Body of pancreas (tissue), 4 donors: ENCODE results near the gene SLC35F4. TPM values are rescaled to one million over a fixed set of nuclear protein-coding genes. Genes with fewer than 3 reads are reported as not detected.

Experiments
- ATAC-seq: fragments of 150-250 bp; one replicate; pipeline ENCODE4 v1.9.1; 2016
- DNase-seq, 4 donors: peaks; one replicate each; pipeline ENCODE4 v3.0.0-alpha.2; 2019
- H3K27ac ChIP-seq, 4 donors: fragments of 200-600 bp; sonication (generic); 1 replicate in 3 of 4; 2 replicates in 1 of 4; pipeline versions ENCODE4 v1.5.1 to v1.6.1; 2016 to 2019; ENCODE audit warnings: mild to moderate bottlenecking in 1 of 4, mixed read lengths in 1 of 4, moderate library complexity in 1 of 4
- H3K27me3 ChIP-seq, 2 donors: fragments of 200-600 bp; sonication (generic); one replicate each; pipeline ENCODE4 v1.6.0; 2016; ENCODE audit warnings: mild to moderate bottlenecking in 1 of 2
- H3K36me3 ChIP-seq, 2 donors: fragments of 200-600 bp; sonication (generic); replicated peaks in 1 of 2; 2 replicates each; pipeline ENCODE4 v1.5.1; 2016; ENCODE audit warnings: low read depth in 2 of 2; ENCODE audit not compliant: insufficient read depth in 1 of 2
- H3K4me1 ChIP-seq: fragments of 200-600 bp; sonication (generic); one replicate; pipeline ENCODE4 v1.6.0; 2016
- H3K4me3 ChIP-seq, 2 donors: fragments of 200-600 bp; sonication (generic); 1 replicate in 1 of 2; 2 replicates in 1 of 2; pipeline ENCODE4 v1.5.1; 2016 to 2019
- H3K9me3 ChIP-seq, 3 donors: fragments of 200-600 bp; sonication (generic); 1 replicate in 2 of 3; 2 replicates in 1 of 3; pipeline ENCODE4 v1.5.1; 2016
- POLR2A ChIP-seq, 3 donors: fragments of 450-650 bp; IDR thresholded peaks; one replicate each; pipeline ENCODE4 v1.6.1; 2016; ENCODE audit warnings: antibody characterized with exemption in 3 of 3, mild to moderate bottlenecking in 2 of 3
- WGBS, 2 donors: methylation state at CpG; one replicate each; pipeline ENCODE4 v1.1.5; 2017; 5-methylcytosine and 5-hydroxymethylcytosine counted together
- intact Hi-C: fragments of 100-400 bp; cut with DNase I; formaldehyde crosslinking; loops from one replicate; pipeline ENCODE4 v1.15.1; 2023
- total RNA-seq, 2 donors: library from RNA; depleted of rRNA; stranded (reverse); fragments of >200 nt; gene quantifications; one replicate each; pipeline ENCODE4 v1.1.0, GENCODE V29; 2016
- TF ChIP-seq, protein P1 (sequence below), 7 experiments: fragments of 450-650 bp in 4 of 7; fragments of 200-600 bp in 3 of 7; sonication (generic) in 3 of 7; IDR thresholded peaks; one replicate each; pipeline ENCODE4 v1.5.1; 2016 to 2019; ENCODE audit warnings: antibody characterized with exemption in 7 of 7

Gene SLC35F4
- total RNA-seq, 2 donors from 2014 or later: not detected

DNA sequence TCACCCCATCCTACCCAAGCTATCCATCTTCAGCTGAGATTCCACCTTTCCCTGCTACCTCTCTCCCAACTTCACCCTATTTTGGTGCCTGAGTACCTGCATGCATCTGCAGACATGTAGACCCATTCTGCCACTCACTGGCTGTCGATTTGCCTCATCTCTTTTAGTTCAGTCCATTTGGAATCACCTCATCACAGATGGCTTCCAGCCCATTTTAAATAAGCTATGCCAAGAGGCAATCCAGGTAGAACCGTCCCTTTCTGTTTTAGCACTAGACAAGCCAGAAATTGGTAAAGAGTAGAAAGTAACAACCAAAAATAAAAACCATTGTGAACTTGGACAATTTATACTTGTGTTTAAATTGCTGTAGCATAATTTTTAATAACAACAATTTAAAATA is 11.3 kb downstream of the SLC35F4 start:
- ATAC-seq (no peak), DNase-seq (no peak)
- Histone ChIP-seq H3K9me3 (no peaks in the 10 kb centered on the region), H3K27me3 (no peaks in the 10 kb centered on the region), H3K27ac (no peak overlapping the region), H3K4me1 (no peaks in the 10 kb centered on the region), H3K36me3 (no peaks in the 10 kb centered on the region), H3K4me3 (no peak overlapping the region)
- no peak for TF ChIP-seq POLR2A (IDR thresholded peaks at IDR 0.05)
- TF ChIP-seq, protein P1, sequence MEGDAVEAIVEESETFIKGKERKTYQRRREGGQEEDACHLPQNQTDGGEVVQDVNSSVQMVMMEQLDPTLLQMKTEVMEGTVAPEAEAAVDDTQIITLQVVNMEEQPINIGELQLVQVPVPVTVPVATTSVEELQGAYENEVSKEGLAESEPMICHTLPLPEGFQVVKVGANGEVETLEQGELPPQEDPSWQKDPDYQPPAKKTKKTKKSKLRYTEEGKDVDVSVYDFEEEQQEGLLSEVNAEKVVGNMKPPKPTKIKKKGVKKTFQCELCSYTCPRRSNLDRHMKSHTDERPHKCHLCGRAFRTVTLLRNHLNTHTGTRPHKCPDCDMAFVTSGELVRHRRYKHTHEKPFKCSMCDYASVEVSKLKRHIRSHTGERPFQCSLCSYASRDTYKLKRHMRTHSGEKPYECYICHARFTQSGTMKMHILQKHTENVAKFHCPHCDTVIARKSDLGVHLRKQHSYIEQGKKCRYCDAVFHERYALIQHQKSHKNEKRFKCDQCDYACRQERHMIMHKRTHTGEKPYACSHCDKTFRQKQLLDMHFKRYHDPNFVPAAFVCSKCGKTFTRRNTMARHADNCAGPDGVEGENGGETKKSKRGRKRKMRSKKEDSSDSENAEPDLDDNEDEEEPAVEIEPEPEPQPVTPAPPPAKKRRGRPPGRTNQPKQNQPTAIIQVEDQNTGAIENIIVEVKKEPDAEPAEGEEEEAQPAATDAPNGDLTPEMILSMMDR (IDR thresholded peaks at IDR 0.05): no peak
- 52 to 68% methylated on average over 2 of the region's 2 CpGs for WGBS, 2 donors
- intact Hi-C loops: no loop called here

- no peaks in the 10 kb centered on the region for H3K27me3 ChIP-seq
- no peak for DNase-seq
- ATAC-seq: no peak
- TF ChIP-seq, protein P1 (IDR thresholded peaks at IDR 0.05): no peak
- TF ChIP-seq POLR2A (IDR thresholded peaks at IDR 0.05): no peak
- H3K4me3 ChIP-seq: no peak overlapping the region
- H3K4me1 ChIP-seq: no peaks in the 10 kb centered on the region
- no peaks in the 10 kb centered on the region for H3K36me3 ChIP-seq
- no peak overlapping the region for H3K27ac ChIP-seq
- intact Hi-C loops: no loop called here
- H3K9me3 ChIP-seq: no peaks in the 10 kb centered on the region
These were observed 14.5 kb downstream of the SLC35F4 start for GRCh38 chr14:57851354-57851753.

GRCh38 chr14:57848786-57849185 is 17.1 kb downstream of the SLC35F4 start:
- Histone ChIP-seq H3K9me3 (no peaks in the 10 kb centered on the region), H3K36me3 (no peaks in the 10 kb centered on the region), H3K4me3 (no peak overlapping the region), H3K27me3 (no peaks in the 10 kb centered on the region), H3K27ac (no peak overlapping the region), H3K4me1 (no peaks in the 10 kb centered on the region)
- WGBS, 2 donors: 42 to 45% methylated on average over 3 of the region's 3 CpGs
- intact Hi-C loops: no loop called here
- ATAC-seq (no peak), DNase-seq (no peak)
- TF ChIP-seq, protein P1 (IDR thresholded peaks at IDR 0.05): no peak
- no peak for TF ChIP-seq POLR2A (IDR thresholded peaks at IDR 0.05)

GRCh38 chr14:57848353-57848752 is 17.5 kb downstream of the SLC35F4 start:
- ATAC-seq (no peak), DNase-seq (no peak)
- H3K9me3 ChIP-seq: no peaks in the 10 kb centered on the region
- WGBS, 2 donors: 77 to 80% methylated on average over 4 of the region's 4 CpGs
- H3K4me1 ChIP-seq: no peaks in the 10 kb centered on the region
- TF ChIP-seq POLR2A (IDR thresholded peaks at IDR 0.05): no peak
- TF ChIP-seq, protein P1 (IDR thresholded peaks at IDR 0.05): no peak
- H3K36me3 ChIP-seq: no peaks in the 10 kb centered on the region
- intact Hi-C loops: no loop called here
- no peak overlapping the region for H3K27ac ChIP-seq
- H3K4me3 ChIP-seq: no peak overlapping the region
- H3K27me3 ChIP-seq: no peaks in the 10 kb centered on the region

DNA sequence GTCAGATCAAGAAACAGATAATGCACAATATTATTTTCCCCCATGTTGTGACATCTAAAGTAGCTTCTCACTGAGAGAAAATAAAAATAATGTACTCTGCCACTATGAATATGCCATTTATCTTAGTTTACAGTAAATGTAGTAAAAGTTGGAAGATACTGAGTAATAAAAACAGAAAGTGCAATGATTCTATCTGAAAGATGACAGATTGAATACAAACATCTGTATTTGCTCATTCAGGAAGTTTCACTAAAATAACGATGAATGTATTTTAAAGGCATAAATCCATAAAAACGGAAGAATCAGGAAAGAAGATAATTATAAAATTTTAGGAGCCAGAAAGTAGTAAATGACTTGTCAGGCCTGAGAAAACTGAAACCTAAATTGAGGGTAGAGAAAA is 18.2 kb downstream of the SLC35F4 start:
- H3K4me1 ChIP-seq: no peaks in the 10 kb centered on the region
- intact Hi-C loops: no loop called here
- TF ChIP-seq POLR2A (IDR thresholded peaks at IDR 0.05): no peak
- TF ChIP-seq, protein P1 (IDR thresholded peaks at IDR 0.05): no peak
- no peaks in the 10 kb centered on the region for H3K36me3 ChIP-seq
- no peaks in the 10 kb centered on the region for H3K27me3 ChIP-seq
- H3K27ac ChIP-seq: no peak overlapping the region
- ATAC-seq: no peak
- no peak overlapping the region for H3K4me3 ChIP-seq
- no peaks in the 10 kb centered on the region for H3K9me3 ChIP-seq
- WGBS, 2 donors: 68 to 69% methylated on average over 2 of the region's 2 CpGs
- no peak for DNase-seq
